ENCODE measurements around the gene SLC4A1.

- TF ChIP-seq TSHZ2 (CRISPR knock-in tag; IDR thresholded peaks at IDR 0.05) (no peak), ARNTL (CRISPR knock-in tag; IDR thresholded peaks at IDR 0.05; ENCODE audit: borderline replicate concordance, low read depth) (no peak), CREB5 (CRISPR knock-in tag; IDR thresholded peaks at IDR 0.05; ENCODE audit: low read depth) (no peak), PATZ1 (CRISPR knock-in tag; IDR thresholded peaks at IDR 0.05; ENCODE audit: borderline replicate concordance) (no peak), CSDC2 (CRISPR knock-in tag; IDR thresholded peaks at IDR 0.05) (no peak), ZNF70 (CRISPR knock-in tag; IDR thresholded peaks at IDR 0.05) (no peak)
Observed at GRCh38 chr17:44199553-44200477, 68.1 kb downstream of the SLC4A1 start, which contains the start of gene ATXN7L3.

Measured in SK-N-SH treated with all-trans-retinoic acid at 6 μM for 48 hours (cell line).